ENCODE results near the gene ZYG11B. TPM values are rescaled to one million over a fixed set of nuclear protein-coding genes. Genes with fewer than 3 reads are reported as not detected.
A peak's percentile ranks its signal among the peaks of the same experiment; 100 is the strongest.

ZYG11B gene
- total RNA-seq, 4 donors from 2014 or later = 42.1 to 72.2 (median 52.2) TPM

GRCh38 chr1:52723260-52723659 lies 3.0 kb upstream of the ZYG11B start:
- Histone ChIP-seq H3K36me3 (no peaks in the 10 kb centered on the region), H3K27ac (replicated peaks in 1 of 4) (no peak overlapping the region), H3K4me1 (peaks cover 13 to 25% (median 21%) of the 10 kb centered on the region in 4 donors), H3K27me3 (no peaks in the 10 kb centered on the region), H3K4me3 (no peak overlapping the region), H3K9me3 (no peaks in the 10 kb centered on the region)
- 90% methylated on average over 4 of the region's 4 CpGs for WGBS
- TF ChIP-seq CTCF (IDR thresholded peaks at IDR 0.05) (no peak), EP300 (IDR thresholded peaks at IDR 0.05) (no peak), POLR2A (IDR thresholded peaks at IDR 0.05; ENCODE audit: low read depth) (no peak), POLR2AphosphoS5 (IDR thresholded peaks at IDR 0.05) (no peak)
- DNase-seq (ENCODE audit: extremely low spot score) = no peak
- intact Hi-C loops (cut with DNase I) = no loop called here

- H3K27ac ChIP-seq (replicated peaks in 1 of 4) = peak overlapping the region; percentile 86 to 94 (median 90)
- H3K36me3 ChIP-seq = no peaks in the 10 kb centered on the region
- no peaks in the 10 kb centered on the region for H3K27me3 ChIP-seq
- WGBS = 4% methylated on average over 6 of the region's 6 CpGs
- peaks cover 20 to 47% (median 35%) of the 10 kb centered on the region in 4 donors for H3K4me1 ChIP-seq
- H3K4me3 ChIP-seq = peak overlapping the region; percentile 80 to 99 (median 88)
- H3K9me3 ChIP-seq = no peaks in the 10 kb centered on the region
- TF ChIP-seq POLR2AphosphoS5 (IDR thresholded peaks at IDR 0.05) (no peak), EP300 (IDR thresholded peaks at IDR 0.05) (no peak), CTCF (IDR thresholded peaks at IDR 0.05) (no peak)
- DNase-seq (ENCODE audit: extremely low spot score) = no peak
- intact Hi-C loops (cut with DNase I) = no loop called here
These were observed 369 bp upstream of the ZYG11B start for GRCh38 chr1:52725903-52726264.

GRCh38 chr1:52727114-52727586 lies 897 bp downstream of the ZYG11B start:
- TF ChIP-seq POLR2AphosphoS5 (IDR thresholded peaks at IDR 0.05) = no peak
- no peak for TF ChIP-seq POLR2A (IDR thresholded peaks at IDR 0.05; ENCODE audit: low read depth)
- no peak for TF ChIP-seq EP300 (IDR thresholded peaks at IDR 0.05)
- no peak for TF ChIP-seq CTCF (IDR thresholded peaks at IDR 0.05)
- H3K27ac ChIP-seq (replicated peaks in 1 of 4) = peak overlapping the region; percentile 86 to 94 (median 90)
- peaks cover 20 to 47% (median 35%) of the 10 kb centered on the region in 4 donors for H3K4me1 ChIP-seq
- no peaks in the 10 kb centered on the region for H3K9me3 ChIP-seq
- H3K4me3 ChIP-seq = peak overlapping the region; percentile 80 to 99 (median 88)
- WGBS = 0% methylated on average over 14 of the region's 14 CpGs
- no peaks in the 10 kb centered on the region for H3K27me3 ChIP-seq
- DNase-seq (ENCODE audit: extremely low spot score) = no peak
- intact Hi-C loops (cut with DNase I) = no loop called here
- H3K36me3 ChIP-seq = peaks cover 0 to 5% (median under 1%) of the 10 kb centered on the region in 4 donors

GRCh38 chr1:52727956-52728656 lies 1.9 kb downstream of the ZYG11B start:
- Histone ChIP-seq H3K36me3 (peaks cover 0 to 5% (median 2%) of the 10 kb centered on the region in 4 donors), H3K4me3 (peak overlapping the region in 2 of 4 donors; percentile 80 to 90), H3K9me3 (no peaks in the 10 kb centered on the region), H3K4me1 (peaks cover 20 to 47% (median 35%) of the 10 kb centered on the region in 4 donors), H3K27ac (replicated peaks in 1 of 4) (no peak overlapping the region), H3K27me3 (no peaks in the 10 kb centered on the region)
- 80% methylated on average over 3 of the region's 6 CpGs for WGBS
- intact Hi-C loops (cut with DNase I) = no loop called here
- TF ChIP-seq POLR2A (IDR thresholded peaks at IDR 0.05; ENCODE audit: low read depth) (no peak), POLR2AphosphoS5 (IDR thresholded peaks at IDR 0.05) (no peak), EP300 (IDR thresholded peaks at IDR 0.05) (no peak), CTCF (IDR thresholded peaks at IDR 0.05) (no peak)
- DNase-seq (ENCODE audit: extremely low spot score) = no peak

Data from esophagus muscularis mucosa (tissue), 4 donors.